Vagina (tissue), 2 donors: ENCODE data around the gene PATJ. TPM values are rescaled to one million over a fixed set of nuclear protein-coding genes. Genes with fewer than 3 reads are reported as not detected.

Experiments
- DNase-seq, 2 donors: peaks; one replicate each; pipeline ENCODE4 v3.0.0-alpha.2; 2017; ENCODE audit errors: extremely low spot score in 2 of 2
- H3K27ac ChIP-seq: fragments of 200-600 bp; sonication (generic); one replicate; pipeline ENCODE4 v1.5.1; 2019
- H3K27me3 ChIP-seq: fragments of 200-600 bp; sonication (generic); one replicate; pipeline ENCODE4 v1.5.1; 2019
- H3K36me3 ChIP-seq, 2 donors: fragments of 200-600 bp; sonication (generic); one replicate each; pipeline ENCODE4 v1.5.1; 2017 to 2019
- H3K4me1 ChIP-seq: fragments of 200-600 bp; sonication (generic); one replicate; pipeline ENCODE4 v1.5.1; 2019
- H3K4me3 ChIP-seq, 2 donors: fragments of 200-600 bp; sonication (generic); 1 replicate in 1 of 2; 2 replicates in 1 of 2; pipeline ENCODE4 v1.5.1; 2016 to 2019
- H3K9me3 ChIP-seq: fragments of 200-600 bp; sonication (generic); one replicate; pipeline ENCODE4 v1.5.1; 2019
- POLR2A ChIP-seq, 2 donors: fragments of 450-650 bp; IDR thresholded peaks; one replicate each; pipeline ENCODE4 v1.6.1; 2017; ENCODE audit warnings: antibody characterized with exemption in 2 of 2, mild to moderate bottlenecking in 2 of 2, moderate library complexity in 2 of 2
- POLR2AphosphoS5 ChIP-seq, 2 donors: sonication (generic); formaldehyde crosslinking; IDR thresholded peaks; one replicate each; pipeline ENCODE4 v1.9.0; 2017; ENCODE audit warnings: antibody characterized with exemption in 2 of 2, mild to moderate bottlenecking in 2 of 2, low read depth in 1 of 2; ENCODE audit not compliant: insufficient read depth in 1 of 2
- intact Hi-C: fragments of 100-400 bp; cut with DNase I; formaldehyde crosslinking; loops from one replicate; pipeline ENCODE4 v1.15.1; 2023
- total RNA-seq: library from RNA; depleted of rRNA; stranded (reverse); fragments of >200 nt; gene quantifications from one replicate; pipeline ENCODE4 v1.2.3, GENCODE V29; 2016
- TF ChIP-seq, protein P1 (sequence below), 3 experiments: fragments of 450-650 bp in 2 of 3; fragments of 200-600 bp in 1 of 3; sonication (generic) in 1 of 3; IDR thresholded peaks; one replicate each; pipeline ENCODE4 v1.5.1; 2017 to 2019; ENCODE audit warnings: antibody characterized with exemption in 3 of 3, mild to moderate bottlenecking in 2 of 3, moderate library complexity in 2 of 3

The PATJ gene
- total RNA-seq, 1 donor from 2014 or later = 83.2 TPM

DNA sequence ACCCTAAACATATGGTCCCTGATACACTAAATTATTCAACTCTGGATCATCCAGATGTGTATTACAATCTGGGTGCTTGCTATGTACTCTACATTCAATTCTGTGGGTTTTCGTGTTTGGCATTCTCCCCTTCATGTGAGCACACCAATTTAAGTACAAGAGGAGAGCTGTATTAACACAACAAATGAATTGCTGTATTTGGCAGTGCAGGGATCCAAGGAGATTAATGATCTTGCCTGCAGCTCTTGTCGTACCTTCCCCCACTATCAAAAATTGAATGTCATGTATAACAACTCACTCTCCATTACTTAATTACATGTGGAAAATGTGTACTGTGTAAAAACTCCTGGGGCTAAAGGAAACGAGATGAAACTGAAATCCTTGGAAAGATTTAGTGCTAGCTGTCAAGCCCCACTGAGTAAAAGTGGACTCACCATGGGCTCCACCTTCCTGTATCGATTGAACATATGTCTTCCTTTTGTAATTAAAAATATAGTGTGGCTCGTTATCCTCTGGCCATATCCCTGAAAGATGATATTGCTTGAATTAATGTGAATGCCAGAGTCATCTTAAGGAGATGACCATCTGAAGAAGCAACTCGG, 280.2 kb downstream of the PATJ start:
- intact Hi-C loops = no loop called here
- Histone ChIP-seq H3K4me1 (no peaks in the 10 kb centered on the region), H3K36me3 (no peaks in the 10 kb centered on the region), H3K27me3 (no peaks in the 10 kb centered on the region), H3K4me3 (no peak overlapping the region), H3K27ac (no peak overlapping the region), H3K9me3 (no peaks in the 10 kb centered on the region)
- no peak for DNase-seq
- TF ChIP-seq, protein P1, sequence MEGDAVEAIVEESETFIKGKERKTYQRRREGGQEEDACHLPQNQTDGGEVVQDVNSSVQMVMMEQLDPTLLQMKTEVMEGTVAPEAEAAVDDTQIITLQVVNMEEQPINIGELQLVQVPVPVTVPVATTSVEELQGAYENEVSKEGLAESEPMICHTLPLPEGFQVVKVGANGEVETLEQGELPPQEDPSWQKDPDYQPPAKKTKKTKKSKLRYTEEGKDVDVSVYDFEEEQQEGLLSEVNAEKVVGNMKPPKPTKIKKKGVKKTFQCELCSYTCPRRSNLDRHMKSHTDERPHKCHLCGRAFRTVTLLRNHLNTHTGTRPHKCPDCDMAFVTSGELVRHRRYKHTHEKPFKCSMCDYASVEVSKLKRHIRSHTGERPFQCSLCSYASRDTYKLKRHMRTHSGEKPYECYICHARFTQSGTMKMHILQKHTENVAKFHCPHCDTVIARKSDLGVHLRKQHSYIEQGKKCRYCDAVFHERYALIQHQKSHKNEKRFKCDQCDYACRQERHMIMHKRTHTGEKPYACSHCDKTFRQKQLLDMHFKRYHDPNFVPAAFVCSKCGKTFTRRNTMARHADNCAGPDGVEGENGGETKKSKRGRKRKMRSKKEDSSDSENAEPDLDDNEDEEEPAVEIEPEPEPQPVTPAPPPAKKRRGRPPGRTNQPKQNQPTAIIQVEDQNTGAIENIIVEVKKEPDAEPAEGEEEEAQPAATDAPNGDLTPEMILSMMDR (IDR thresholded peaks at IDR 0.05) = no peak
- TF ChIP-seq POLR2A (IDR thresholded peaks at IDR 0.05) (no peak), POLR2AphosphoS5 (IDR thresholded peaks at IDR 0.05; ENCODE audit: insufficient read depth in 1 of 2, low read depth in 1 of 2) (no peak)

DNA sequence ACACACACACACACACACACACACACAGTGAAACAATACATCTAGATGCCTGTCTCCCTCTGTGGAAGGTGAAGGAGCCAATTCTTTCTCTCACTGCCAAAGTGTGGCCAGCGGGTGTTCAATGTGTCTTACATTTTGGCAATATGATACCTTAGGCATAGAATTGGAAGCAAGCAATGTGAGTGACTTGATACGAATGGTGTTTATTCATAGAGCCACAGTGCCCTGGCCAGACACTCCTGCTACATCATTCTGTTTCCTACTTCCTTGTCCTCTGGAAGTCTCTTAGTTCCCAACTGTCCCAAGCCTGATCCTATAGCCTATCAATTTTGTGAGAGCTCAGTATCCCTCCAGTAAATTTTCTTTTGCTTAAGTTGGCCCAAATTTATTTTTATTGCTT, 282.4 kb downstream of the PATJ start:
- Histone ChIP-seq H3K27ac (no peak overlapping the region), H3K9me3 (no peaks in the 10 kb centered on the region), H3K4me1 (no peaks in the 10 kb centered on the region), H3K4me3 (no peak overlapping the region), H3K27me3 (no peaks in the 10 kb centered on the region), H3K36me3 (peaks cover 0 to 7% of the 10 kb centered on the region in 2 donors)
- intact Hi-C loops = no loop called here
- no peak for DNase-seq
- no peak for TF ChIP-seq POLR2AphosphoS5 (IDR thresholded peaks at IDR 0.05; ENCODE audit: insufficient read depth in 1 of 2, low read depth in 1 of 2)

DNA sequence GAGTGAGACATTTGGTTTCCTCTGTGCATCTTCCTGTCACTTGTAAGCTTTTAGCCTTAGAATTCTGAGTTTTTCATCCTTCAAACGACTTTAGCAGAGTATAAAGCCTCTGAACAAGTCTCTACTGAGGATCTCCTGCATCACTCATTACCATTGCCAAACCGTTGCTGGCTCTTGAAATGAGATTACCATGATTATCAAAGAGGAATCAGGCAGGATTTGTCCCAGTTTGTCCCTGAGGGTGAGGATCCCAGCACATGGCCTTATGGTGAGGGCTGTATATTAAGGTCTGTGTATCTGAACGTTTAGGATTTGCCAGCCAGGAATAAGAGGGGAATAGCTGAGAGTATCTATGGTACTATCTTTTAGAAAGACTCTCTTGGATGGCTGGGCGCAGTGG, 282.9 kb downstream of the PATJ start:
- Histone ChIP-seq H3K9me3 (no peaks in the 10 kb centered on the region), H3K27me3 (no peaks in the 10 kb centered on the region), H3K4me3 (no peak overlapping the region), H3K36me3 (peaks cover 0 to 7% of the 10 kb centered on the region in 2 donors), H3K4me1 (no peaks in the 10 kb centered on the region), H3K27ac (no peak overlapping the region)
- no peak for DNase-seq
- TF ChIP-seq POLR2AphosphoS5 (IDR thresholded peaks at IDR 0.05; ENCODE audit: insufficient read depth in 1 of 2, low read depth in 1 of 2) = no peak
- no peak for TF ChIP-seq POLR2A (IDR thresholded peaks at IDR 0.05)
- TF ChIP-seq, protein P1 (IDR thresholded peaks at IDR 0.05) = no peak
- intact Hi-C loops = no loop called here

DNA sequence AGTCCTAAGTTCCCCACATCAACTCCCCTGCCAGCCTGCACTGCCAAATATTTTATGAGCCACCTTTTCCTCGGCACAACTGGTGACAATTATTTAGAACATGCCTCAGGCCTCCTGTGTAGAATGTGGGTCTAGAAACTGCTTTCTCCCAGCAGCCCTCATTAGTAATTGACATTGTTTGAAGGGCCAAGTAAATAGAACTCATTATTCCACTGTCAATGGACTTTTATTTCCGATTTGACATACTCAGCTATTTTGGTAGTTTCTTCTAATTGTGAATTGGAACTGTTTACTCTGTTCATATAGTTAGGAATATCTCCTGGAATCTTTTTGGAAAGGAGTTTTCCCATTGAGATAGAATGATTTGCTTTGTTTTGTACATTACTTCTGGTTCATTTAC, 283.6 kb downstream of the PATJ start:
- Histone ChIP-seq H3K9me3 (no peaks in the 10 kb centered on the region), H3K36me3 (peaks cover 0 to 7% of the 10 kb centered on the region in 2 donors), H3K4me3 (no peak overlapping the region), H3K27me3 (no peaks in the 10 kb centered on the region), H3K27ac (no peak overlapping the region), H3K4me1 (no peaks in the 10 kb centered on the region)
- intact Hi-C loops = no loop called here
- TF ChIP-seq POLR2AphosphoS5 (IDR thresholded peaks at IDR 0.05; ENCODE audit: insufficient read depth in 1 of 2, low read depth in 1 of 2) (no peak), POLR2A (IDR thresholded peaks at IDR 0.05) (no peak)
- TF ChIP-seq, protein P1 (IDR thresholded peaks at IDR 0.05) = no peak
- no peak for DNase-seq

DNA sequence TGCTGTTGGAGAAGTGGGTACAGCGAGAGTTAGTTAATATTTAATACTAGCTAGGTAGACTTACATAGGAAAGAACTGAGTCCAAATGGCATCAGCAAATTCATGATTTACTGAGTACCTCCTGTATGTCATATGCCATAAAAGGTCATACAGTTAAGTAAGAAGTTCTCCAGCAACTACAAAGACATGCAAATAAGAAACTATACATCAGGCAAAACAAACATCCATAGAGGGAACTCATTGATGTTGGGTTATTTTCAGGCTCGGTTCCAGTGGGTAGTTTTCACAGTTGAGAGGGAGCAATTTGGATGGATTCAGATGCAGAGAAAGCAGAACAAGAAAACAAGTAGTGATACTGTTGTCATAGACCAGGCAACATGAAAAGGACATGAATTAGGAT, 287.4 kb downstream of the PATJ start:
- Histone ChIP-seq H3K4me1 (no peaks in the 10 kb centered on the region), H3K9me3 (no peaks in the 10 kb centered on the region), H3K36me3 (peaks cover 0 to 7% of the 10 kb centered on the region in 2 donors), H3K4me3 (no peak overlapping the region), H3K27me3 (no peaks in the 10 kb centered on the region), H3K27ac (no peak overlapping the region)
- TF ChIP-seq POLR2A (IDR thresholded peaks at IDR 0.05) = no peak
- TF ChIP-seq POLR2AphosphoS5 (IDR thresholded peaks at IDR 0.05; ENCODE audit: insufficient read depth in 1 of 2, low read depth in 1 of 2) = no peak
- TF ChIP-seq, protein P1 (IDR thresholded peaks at IDR 0.05) = no peak
- intact Hi-C loops = no loop called here
- DNase-seq = no peak
